Epithelial cell of proximal tubule (primary cell): Measurements from ENCODE around the gene DNAJB6. TPM values are rescaled to one million over a fixed set of nuclear protein-coding genes. Genes with fewer than 3 reads are reported as not detected.
"Not testable (repeated sequence)": the region's sequence is repeated elsewhere in the genome, so short reads cannot be mapped to it uniquely, and the experiment has no call there.

Experiments used
- DNase-seq: peaks from one replicate; pipeline ENCODE4 v3.0.0-alpha.2; 2011; ENCODE audit warnings: low read depth
- H3K4me3 ChIP-seq: 2 replicates; pipeline ENCODE4 v1.5.1; 2011; ENCODE audit warnings: low read depth, mild to moderate bottlenecking, low read length
- CTCF ChIP-seq: conservative IDR thresholded peaks from 2 replicates; pipeline ENCODE4 v1.5.1; 2012; ENCODE audit warnings: low read depth, mild to moderate bottlenecking, low read length
- total RNA-seq: library from RNA; depleted of rRNA; stranded (reverse); fragments of >200 nt; gene quantifications from 2 replicates; pipeline ENCODE4 v1.2.3, GENCODE V29; 2015

The DNAJB6 gene
- total RNA-seq, 1 donor from 2014 or later: 108 TPM

DNA sequence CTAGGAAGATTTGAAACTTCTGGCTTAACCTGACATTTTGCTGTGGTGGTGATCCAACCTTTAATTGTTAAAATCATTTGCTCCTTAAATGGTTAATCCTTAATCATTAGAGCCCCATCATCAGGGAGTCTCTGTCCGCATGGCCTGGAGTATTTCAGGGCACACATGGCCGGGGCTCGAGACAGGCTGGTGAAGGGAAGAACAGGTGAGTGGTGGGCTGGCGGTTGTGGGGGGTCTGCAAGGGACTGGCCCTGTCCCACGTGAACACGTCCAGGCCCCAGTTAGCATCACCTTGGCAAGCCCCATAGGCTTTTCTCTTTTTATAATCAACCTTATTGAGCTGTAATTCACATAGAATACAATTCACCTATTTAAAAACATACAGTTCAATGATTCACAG is 109.5 kb downstream of the DNAJB6 start:
- TF ChIP-seq CTCF: no peak
- no peak for DNase-seq
- no peak overlapping the region for H3K4me3 ChIP-seq

GRCh38 chr7:157454003-157454402 is 117.2 kb downstream of the DNAJB6 start:
- not testable (repeated sequence) for H3K4me3 ChIP-seq, DNase-seq

DNA sequence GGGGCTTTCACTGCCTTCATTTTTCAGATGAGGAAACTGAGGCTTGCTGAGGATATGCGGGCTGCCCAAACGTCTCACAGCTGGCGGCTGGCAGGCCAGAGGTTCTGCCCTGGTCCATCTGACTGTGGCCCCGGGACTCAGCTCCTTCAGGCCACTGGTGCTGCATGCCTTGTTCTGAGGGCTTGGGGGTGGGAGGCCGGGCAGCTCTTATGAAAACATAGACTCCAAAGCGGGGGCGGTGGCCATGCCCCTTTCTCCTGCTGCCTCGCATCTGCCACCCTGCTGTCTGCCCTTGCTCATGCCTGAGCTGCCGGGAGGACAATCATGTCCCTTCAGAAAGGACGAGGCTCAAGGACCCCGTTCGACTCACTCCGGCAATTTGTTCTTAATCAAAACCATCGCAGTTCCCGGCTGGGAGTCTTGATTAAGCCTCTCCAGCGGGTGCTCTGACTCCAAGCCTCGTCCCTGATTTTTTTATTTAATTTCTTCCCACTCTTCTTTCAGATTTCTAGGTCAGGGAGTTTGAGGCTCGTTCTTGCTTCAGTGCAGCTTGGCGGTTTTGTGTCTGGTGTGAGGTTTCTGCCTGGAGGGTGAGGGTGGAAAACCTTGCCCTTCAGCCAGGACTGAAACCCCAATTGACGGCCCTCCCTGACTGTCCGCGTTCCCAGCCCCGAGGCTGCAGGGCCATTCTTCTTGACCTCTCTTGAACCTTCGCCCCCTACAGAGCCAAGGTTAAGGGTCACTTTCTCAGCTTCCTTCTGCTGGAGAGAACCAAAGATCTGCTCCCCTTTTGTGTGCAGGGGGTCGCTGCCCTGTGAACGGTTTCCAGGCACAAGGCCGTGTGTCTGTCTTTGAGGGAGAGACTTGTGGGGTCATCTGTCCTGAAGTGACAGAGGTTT is 120.8 kb downstream of the DNAJB6 start:
- no peak for TF ChIP-seq CTCF
- DNase-seq: no peak

DNA sequence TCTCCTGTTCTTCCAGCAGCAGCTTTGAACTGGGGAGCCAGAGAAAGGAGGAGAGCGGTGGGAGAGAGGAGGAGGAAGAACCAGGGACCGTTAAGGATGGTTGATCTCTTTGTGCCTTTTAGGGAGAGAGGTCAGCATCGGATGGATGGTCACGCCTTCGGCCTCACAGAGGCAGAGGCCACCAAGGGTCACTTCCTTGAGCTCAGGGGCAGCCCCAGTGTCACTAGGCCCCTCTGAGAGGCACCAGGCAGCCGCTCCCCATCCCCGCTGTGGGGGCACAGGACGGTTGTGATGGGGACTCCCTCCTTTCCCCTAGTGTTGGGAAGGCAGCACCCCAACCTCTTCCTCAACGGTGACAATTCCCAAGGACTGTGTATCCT is 121.4 kb downstream of the DNAJB6 start:
- no peak for TF ChIP-seq CTCF
- DNase-seq: no peak
- H3K4me3 ChIP-seq: no peak overlapping the region

More for the DNA sequence above, 120.8 kb downstream of the DNAJB6 start:
- H3K4me3 ChIP-seq: no peak overlapping the region

DNA sequence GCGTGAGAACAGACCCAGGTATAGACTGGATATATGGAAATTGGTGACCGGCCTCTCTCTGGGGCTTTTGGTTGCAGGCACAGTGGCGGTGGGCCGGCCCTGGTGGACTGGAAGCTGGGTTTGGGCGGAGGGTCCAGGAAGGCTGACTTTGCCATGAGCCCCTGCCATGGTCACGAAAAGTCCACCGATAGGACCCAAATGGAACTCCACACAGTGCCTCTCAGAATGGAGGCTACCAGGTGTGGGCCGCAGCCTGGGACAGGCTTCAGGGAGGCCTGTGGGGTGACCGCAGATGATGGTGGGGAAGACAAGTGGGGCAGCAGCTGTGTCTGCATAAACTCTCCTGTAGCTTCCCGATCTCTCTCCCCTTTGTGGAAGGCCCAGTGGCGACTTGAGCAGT is 123.2 kb downstream of the DNAJB6 start:
- DNase-seq: no peak
- H3K4me3 ChIP-seq: no peak overlapping the region
- TF ChIP-seq CTCF: no peak

DNA sequence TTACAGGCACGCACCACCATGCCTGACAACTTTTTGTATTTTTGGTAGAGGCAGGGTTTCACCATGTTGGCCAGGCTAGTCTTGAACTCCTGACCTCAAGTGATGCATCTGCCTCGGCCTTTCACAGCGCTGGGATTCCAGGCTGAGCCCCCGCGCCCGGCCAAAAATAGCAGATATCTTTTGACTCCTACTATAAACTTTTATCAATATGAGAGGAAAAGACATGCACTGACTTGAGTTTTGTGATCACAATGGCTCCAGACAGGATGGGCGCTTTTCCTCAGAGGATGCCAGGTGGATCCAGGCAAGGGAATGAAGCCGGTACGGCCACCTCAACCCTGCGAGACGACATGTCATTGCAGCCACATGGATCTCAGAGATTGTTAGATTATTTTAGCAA is 123.9 kb downstream of the DNAJB6 start:
- DNase-seq: no peak
- H3K4me3 ChIP-seq: no peak overlapping the region
- no peak for TF ChIP-seq CTCF

DNA sequence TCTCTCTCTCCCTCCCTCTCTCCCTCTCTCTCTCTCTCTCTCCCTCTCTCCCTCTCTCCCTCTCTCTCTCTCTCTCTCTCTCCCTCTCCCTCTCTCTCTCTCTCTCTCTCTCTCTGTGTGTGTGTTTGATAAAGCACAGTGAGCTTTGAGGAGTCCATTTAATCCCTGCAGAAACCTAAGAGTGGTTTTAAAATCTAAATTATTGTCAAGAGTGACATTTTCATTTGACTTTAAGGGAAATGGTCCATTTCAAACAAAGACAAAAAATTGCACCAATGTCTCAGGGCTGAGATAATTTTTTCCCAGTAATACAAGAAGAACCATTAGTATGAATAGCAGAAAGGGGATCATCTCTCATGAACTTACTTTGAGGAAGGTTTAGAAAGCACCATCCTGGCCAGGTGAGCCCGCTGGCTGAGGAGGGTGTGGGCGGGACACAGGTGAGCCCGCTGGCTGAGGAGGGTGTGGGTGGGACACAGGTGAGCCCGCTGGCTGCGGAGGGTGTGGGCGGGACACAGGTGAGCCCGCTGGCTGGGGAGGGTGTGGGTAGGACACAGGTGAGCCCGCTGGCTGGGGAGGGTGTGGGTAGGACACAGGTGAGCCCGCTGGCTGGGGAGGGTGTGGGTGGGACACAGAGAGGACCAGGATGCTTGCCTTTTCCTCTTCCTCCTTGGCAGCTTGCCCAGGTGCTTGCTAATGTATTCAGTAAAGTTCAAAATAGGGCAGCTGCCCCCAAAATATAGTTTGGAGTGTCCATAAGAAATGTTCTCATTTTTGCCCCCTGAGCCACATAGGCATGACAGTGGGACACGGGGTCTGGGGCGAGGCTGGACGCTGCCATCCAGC is 125.0 kb downstream of the DNAJB6 start:
- no peak for TF ChIP-seq CTCF
- DNase-seq: no peak
- H3K4me3 ChIP-seq: no peak overlapping the region
